ENCODE data around the gene JAGN1. TPM values are rescaled to one million over a fixed set of nuclear protein-coding genes. Genes with fewer than 3 reads are reported as not detected.
"Not testable (repeated sequence)": the region's sequence is repeated elsewhere in the genome, so short reads cannot be mapped to it uniquely, and the experiment has no call there.

The JAGN1 gene
- polyA plus RNA-seq, 12 donors = 17.2 to 33.7 (median 29.6) TPM; not detected in 1

- not testable (repeated sequence) for DNase-seq
These were observed 5.3 kb downstream of the JAGN1 start for GRCh38 chr3:9895715-9896114.

DNA sequence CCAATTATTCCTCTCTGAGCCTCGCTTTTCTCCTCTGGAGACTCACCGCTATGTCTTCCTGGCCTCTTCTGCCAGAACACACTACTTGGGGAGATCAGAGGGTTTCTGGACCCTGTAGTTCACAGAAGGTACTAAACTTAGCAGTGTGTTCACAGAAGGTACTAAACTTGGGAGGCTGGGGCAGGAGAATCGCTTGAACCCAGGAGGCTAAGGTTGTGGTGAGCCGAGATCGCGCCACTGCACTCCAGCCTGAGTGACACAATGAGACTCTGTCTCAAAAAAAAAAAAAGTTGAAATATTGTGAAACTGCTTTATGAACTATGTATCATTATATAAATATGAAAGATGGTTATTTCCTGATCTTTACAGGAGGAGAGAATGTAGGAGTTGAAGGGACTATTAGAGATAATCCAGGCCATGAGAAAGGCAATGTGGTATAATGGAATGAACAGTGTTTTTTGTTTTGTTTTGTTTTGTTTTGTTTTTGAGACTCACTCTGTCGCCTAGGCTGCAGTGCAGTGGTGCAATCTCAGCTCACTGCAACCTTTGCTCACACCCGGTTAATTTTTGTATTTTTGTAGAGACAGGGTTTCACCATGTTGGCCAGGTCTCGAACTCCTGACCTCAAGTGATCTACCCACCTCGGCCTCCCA lies 6.5 kb downstream of the JAGN1 start:
- not testable (repeated sequence) for DNase-seq

DNA sequence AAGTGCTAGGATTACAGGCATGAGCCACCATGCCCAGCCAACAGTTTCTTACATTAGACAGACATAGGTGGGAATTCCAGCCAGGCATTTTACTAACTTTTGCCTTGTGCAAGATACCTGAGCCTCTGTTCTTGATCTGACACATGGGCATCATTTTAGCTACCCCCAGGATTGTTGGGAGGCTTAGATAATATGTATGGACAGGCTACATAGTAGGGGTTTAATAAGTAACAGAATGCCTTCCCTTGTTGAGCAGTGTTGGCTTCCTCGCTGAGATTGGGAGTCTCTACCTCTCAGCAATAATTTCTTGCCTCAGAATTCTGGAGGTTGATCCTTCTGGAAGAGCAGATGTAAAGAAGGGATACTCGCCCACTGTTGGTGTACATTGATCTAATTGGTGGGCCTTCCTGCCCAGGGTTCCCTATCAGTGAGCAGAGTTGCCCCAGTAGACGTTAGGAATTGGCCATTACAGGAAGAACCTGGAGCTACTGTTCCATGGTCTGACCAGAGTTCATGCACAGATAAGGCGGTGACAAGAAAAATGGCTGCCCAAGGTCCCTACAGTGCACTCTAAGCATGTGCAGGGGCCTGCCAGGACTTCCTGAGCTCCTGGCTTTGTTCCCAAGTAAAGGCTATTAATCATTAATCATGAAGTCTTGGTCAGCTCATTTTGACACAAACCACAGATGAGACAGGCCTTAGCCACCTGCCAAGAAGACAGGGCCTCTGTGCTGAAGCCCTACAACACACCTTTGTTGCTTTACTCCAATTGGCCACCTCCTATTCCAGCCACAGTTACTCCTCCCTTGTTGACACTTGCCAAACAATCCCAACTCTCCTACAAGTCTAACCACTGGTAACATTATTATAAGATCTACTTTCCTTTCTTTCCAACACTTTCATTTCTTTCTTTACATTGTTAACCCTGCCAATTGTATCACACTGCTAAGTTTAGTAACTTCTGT lies 7.3 kb downstream of the JAGN1 start:
- DNase-seq = no peak

DNA sequence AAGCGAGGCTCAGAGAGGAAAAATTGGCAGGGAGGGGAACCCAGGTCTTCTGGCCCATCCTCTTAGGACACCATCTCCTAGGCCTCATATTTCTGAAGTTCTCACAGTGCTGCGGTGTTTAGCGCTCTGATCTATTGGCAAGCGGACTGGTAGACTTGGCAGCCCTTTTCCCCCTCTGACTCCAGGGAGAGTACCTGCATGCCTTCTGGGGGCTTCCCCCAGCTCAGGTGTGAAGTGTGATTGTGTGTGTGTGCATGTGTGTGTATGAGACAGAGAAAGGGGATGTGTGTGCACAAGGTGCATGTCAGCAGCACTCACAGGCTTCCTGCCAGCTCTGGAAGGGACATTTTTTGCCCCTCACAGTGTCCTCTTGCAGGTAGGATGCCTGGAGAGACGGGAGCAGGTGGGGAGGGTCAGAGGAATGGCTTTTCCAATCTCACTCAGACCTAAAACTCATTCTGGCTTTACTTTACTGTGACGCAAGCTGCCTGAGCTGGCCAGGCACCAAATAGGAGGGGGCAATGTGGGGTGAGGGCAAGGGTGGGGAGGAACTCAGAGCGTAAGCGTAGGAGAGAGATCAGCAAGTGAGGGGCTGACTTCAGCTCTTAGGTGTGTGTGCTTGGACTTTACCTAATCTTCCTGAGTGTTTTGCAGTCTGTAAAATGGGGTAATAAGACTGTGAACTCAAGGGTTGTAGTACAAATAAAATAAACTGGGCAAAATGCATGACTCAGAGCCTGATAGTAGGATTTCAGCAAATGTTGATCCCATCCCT lies 8.2 kb downstream of the JAGN1 start:
- DNase-seq = no peak

- no peak for DNase-seq
These were observed 8.9 kb downstream of the JAGN1 start for GRCh38 chr3:9899289-9899791.

GRCh38 chr3:9900965-9901415 lies 10.6 kb downstream of the JAGN1 start:
- not testable (repeated sequence) for DNase-seq

GRCh38 chr3:9901967-9902366 lies 11.6 kb downstream of the JAGN1 start:
- DNase-seq = no peak

- no peak for DNase-seq
These were observed 12.2 kb downstream of the JAGN1 start, which contains the start of gene IL17RE for GRCh38 chr3:9902372-9903237. IL17RE (plus strand) TSS chr3:9902848; CDS start chr3:9902933, 85 bp downstream.

DNA sequence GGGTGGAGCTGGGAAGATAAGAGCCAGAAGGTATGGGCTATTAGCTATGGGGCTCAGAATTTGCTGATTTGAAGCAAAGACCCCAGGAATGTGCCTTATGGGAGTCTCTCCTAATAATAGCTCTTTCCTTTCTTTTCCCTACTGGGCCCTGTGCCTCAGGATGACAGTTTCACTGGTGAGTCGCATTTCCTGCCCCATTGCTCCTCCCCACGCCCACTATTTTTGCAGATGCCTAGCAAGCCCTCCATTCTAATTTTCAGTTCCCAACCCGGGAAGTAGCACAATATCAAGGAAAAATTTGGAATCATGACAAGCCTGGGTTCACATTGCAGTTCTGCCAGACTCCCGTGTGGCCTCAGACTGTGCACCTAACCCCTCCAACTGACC lies 12.8 kb downstream of the JAGN1 start:
- DNase-seq = no peak

GRCh38 chr3:9903904-9904303 lies 13.5 kb downstream of the JAGN1 start:
- no peak for DNase-seq

- DNase-seq = no peak
These were observed 16.1 kb downstream of the JAGN1 start for GRCh38 chr3:9906480-9906879.

DNA sequence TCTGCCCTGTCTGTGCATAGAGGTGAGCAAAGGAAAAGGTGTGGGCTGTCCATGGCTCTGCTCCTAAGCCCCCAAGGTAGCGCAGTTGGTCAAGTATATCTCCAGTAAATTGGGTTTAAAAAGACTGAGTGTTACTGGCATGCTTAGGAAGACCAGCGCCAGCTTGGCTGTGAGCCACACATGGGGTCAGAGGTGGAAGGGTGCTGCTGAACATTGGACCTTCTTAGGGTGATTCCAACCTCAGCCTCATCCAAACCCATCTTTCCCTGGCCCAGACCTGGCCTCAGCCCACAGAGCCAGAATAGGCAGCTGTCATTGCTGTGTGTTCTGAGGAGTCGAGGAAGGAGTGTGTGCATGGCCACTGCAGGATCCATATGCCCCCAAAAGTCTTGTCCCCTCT lies 17.9 kb downstream of the JAGN1 start:
- DNase-seq = no peak

- DNase-seq = no peak
These were observed 19.0 kb downstream of the JAGN1 start for GRCh38 chr3:9909221-9910013.

GRCh38 chr3:9911863-9912262 lies 21.5 kb downstream of the JAGN1 start:
- DNase-seq = no peak

GRCh38 chr3:9912294-9912935 lies 22.0 kb downstream of the JAGN1 start:
- no peak for DNase-seq

DNA sequence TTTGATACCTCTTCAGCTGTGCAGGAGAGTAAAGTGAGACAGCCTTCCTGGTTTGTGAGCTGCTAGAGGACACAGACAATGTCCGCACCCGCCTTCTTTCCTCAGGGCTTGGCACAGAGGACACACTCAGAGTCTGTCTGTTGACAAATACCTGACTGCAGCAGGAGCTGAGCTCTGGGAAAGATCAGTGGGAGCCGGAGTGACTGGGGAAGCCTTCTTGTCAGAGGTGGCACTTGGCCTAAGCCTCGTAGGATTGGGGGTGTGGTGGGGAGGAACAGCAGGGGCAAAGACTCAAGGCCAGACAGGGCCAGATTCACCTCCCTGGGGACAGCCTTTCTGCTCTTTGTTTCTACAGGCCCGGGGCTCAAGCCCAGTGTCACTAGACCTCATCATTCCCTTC lies 23.2 kb downstream of the JAGN1 start:
- DNase-seq = no peak

GRCh38 chr3:9914011-9914410 lies 23.6 kb downstream of the JAGN1 start:
- no peak for DNase-seq

- no peak for DNase-seq
These were observed 24.3 kb downstream of the JAGN1 start for GRCh38 chr3:9914559-9915253.
